GM12874 (cell line): Measurements from ENCODE around the gene ADAMTSL2.

Experiments
- CTCF ChIP-seq: IDR thresholded peaks from 2 replicates; pipeline ENCODE4 v1.5.1; 2011; ENCODE audit warnings: low read depth, mild to moderate bottlenecking, control low read depth, low read length, moderate library complexity; ENCODE audit not compliant: insufficient read depth

ADAMTSL2 gene

GRCh38 chr9:133614678-133615077, 80.2 kb downstream of the ADAMTSL2 start:
- no peak for TF ChIP-seq CTCF

- TF ChIP-seq CTCF = no peak
Observed at GRCh38 chr9:133615186-133615585, 80.7 kb downstream of the ADAMTSL2 start.

- TF ChIP-seq CTCF = no peak
Observed at GRCh38 chr9:133615606-133616188, 81.2 kb downstream of the ADAMTSL2 start.

GRCh38 chr9:133616643-133617405, 82.3 kb downstream of the ADAMTSL2 start:
- no peak for TF ChIP-seq CTCF

- TF ChIP-seq CTCF = no peak
Observed at GRCh38 chr9:133618726-133619125, 84.2 kb downstream of the ADAMTSL2 start.

- TF ChIP-seq CTCF = no peak
Observed at GRCh38 chr9:133619791-133620190, 85.3 kb downstream of the ADAMTSL2 start.

- TF ChIP-seq CTCF = no peak
Observed at GRCh38 chr9:133621725-133622267, 87.3 kb downstream of the ADAMTSL2 start.
